Neuron (in vitro differentiated cells): Measurements from ENCODE around the gene NDUFV1.
"Not testable (repeated sequence)": the region's sequence is repeated elsewhere in the genome, so short reads cannot be mapped to it uniquely, and the experiment has no call there.

Experiments used
- H2AFZ ChIP-seq: one replicate; pipeline ENCODE4 v1.6.1; 2013; ENCODE audit warnings: low read depth, mild to moderate bottlenecking, inconsistent platforms, low read length, moderate library complexity
- H3K27me3 ChIP-seq: one replicate; pipeline ENCODE4 v1.6.1; 2013; ENCODE audit warnings: low read length; ENCODE audit not compliant: insufficient read depth
- H3K36me3 ChIP-seq: one replicate; pipeline ENCODE4 v1.6.1; 2013; ENCODE audit warnings: low read length; ENCODE audit not compliant: insufficient read depth
- H3K4me1 ChIP-seq: one replicate; pipeline ENCODE4 v1.6.1; 2013; ENCODE audit warnings: low read length; ENCODE audit not compliant: insufficient read depth
- H3K4me3 ChIP-seq: 2 replicates; pipeline ENCODE4 v1.5.1; 2013; ENCODE audit warnings: mild to moderate bottlenecking, low read length, moderate library complexity
- H3K9me3 ChIP-seq: one replicate; pipeline ENCODE4 v1.6.1; 2013; ENCODE audit warnings: low read length

The NDUFV1 gene

GRCh38 chr11:67647471-67647870, 40.7 kb downstream of the NDUFV1 start:
- H3K36me3 ChIP-seq = no peaks in the 10 kb centered on the region

GRCh38 chr11:67648140-67648795, 41.5 kb downstream of the NDUFV1 start:
- H2AFZ ChIP-seq = no peak overlapping the region
- no peaks in the 10 kb centered on the region for H3K9me3 ChIP-seq
- no peaks in the 10 kb centered on the region for H3K36me3 ChIP-seq
- H3K4me1 ChIP-seq = no peaks in the 10 kb centered on the region
- no peak overlapping the region for H3K4me3 ChIP-seq
- no peaks in the 10 kb centered on the region for H3K27me3 ChIP-seq

More at GRCh38 chr11:67647471-67647870, 40.7 kb downstream of the NDUFV1 start:
- no peaks in the 10 kb centered on the region for H3K27me3 ChIP-seq
- H2AFZ ChIP-seq = no peak overlapping the region
- no peaks in the 10 kb centered on the region for H3K9me3 ChIP-seq
- H3K4me1 ChIP-seq = no peaks in the 10 kb centered on the region
- H3K4me3 ChIP-seq = no peak overlapping the region

- H3K36me3 ChIP-seq = no peaks in the 10 kb centered on the region
- no peak overlapping the region for H2AFZ ChIP-seq
- H3K9me3 ChIP-seq = no peaks in the 10 kb centered on the region
- no peaks in the 10 kb centered on the region for H3K4me1 ChIP-seq
- no peaks in the 10 kb centered on the region for H3K27me3 ChIP-seq
- no peak overlapping the region for H3K4me3 ChIP-seq
Observed at GRCh38 chr11:67648796-67649613, 42.3 kb downstream of the NDUFV1 start.

- H3K9me3 ChIP-seq = no peaks in the 10 kb centered on the region
- H3K36me3 ChIP-seq = no peaks in the 10 kb centered on the region
- no peak overlapping the region for H2AFZ ChIP-seq
- H3K27me3 ChIP-seq = no peaks in the 10 kb centered on the region
- no peak overlapping the region for H3K4me3 ChIP-seq
- H3K4me1 ChIP-seq = no peaks in the 10 kb centered on the region
Observed at GRCh38 chr11:67649634-67650510, 43.1 kb downstream of the NDUFV1 start.

- H2AFZ ChIP-seq = no peak overlapping the region
- H3K9me3 ChIP-seq = no peaks in the 10 kb centered on the region
- no peaks in the 10 kb centered on the region for H3K27me3 ChIP-seq
- H3K4me1 ChIP-seq = no peaks in the 10 kb centered on the region
- H3K36me3 ChIP-seq = no peaks in the 10 kb centered on the region
- no peak overlapping the region for H3K4me3 ChIP-seq
Observed at GRCh38 chr11:67651976-67652781, 45.4 kb downstream of the NDUFV1 start.

- Histone ChIP-seq H3K4me1 (no peaks in the 10 kb centered on the region), H3K27me3 (no peaks in the 10 kb centered on the region), H2AFZ (no peak overlapping the region), H3K36me3 (no peaks in the 10 kb centered on the region), H3K4me3 (no peak overlapping the region), H3K9me3 (no peaks in the 10 kb centered on the region)
Observed at GRCh38 chr11:67652965-67653845, 46.5 kb downstream of the NDUFV1 start.

GRCh38 chr11:67654225-67654624, 47.5 kb downstream of the NDUFV1 start:
- Histone ChIP-seq H3K4me3 (no peak overlapping the region), H2AFZ (no peak overlapping the region), H3K27me3 (no peaks in the 10 kb centered on the region), H3K9me3 (no peaks in the 10 kb centered on the region), H3K36me3 (no peaks in the 10 kb centered on the region), H3K4me1 (no peaks in the 10 kb centered on the region)

- no peaks in the 10 kb centered on the region for H3K9me3 ChIP-seq
- H3K27me3 ChIP-seq = no peaks in the 10 kb centered on the region
- H3K4me3 ChIP-seq = no peak overlapping the region
- no peak overlapping the region for H2AFZ ChIP-seq
- no peaks in the 10 kb centered on the region for H3K36me3 ChIP-seq
- no peaks in the 10 kb centered on the region for H3K4me1 ChIP-seq
Observed at GRCh38 chr11:67656278-67656922, 49.7 kb downstream of the NDUFV1 start.

- Histone ChIP-seq H3K9me3 (no peaks in the 10 kb centered on the region), H3K4me3 (no peak overlapping the region), H2AFZ (no peak overlapping the region), H3K36me3 (no peaks in the 10 kb centered on the region), H3K4me1 (no peaks in the 10 kb centered on the region), H3K27me3 (peaks cover 3% of the 10 kb centered on the region)
Observed at GRCh38 chr11:67657300-67657699, 50.6 kb downstream of the NDUFV1 start.

- not testable (repeated sequence) for H2AFZ ChIP-seq, H3K9me3 ChIP-seq, H3K4me3 ChIP-seq, H3K4me1 ChIP-seq, H3K36me3 ChIP-seq
- peaks cover 16% of the 10 kb centered on the region for H3K27me3 ChIP-seq
Observed at GRCh38 chr11:67659651-67660165, 53.0 kb downstream of the NDUFV1 start.

- H3K36me3 ChIP-seq, H3K4me1 ChIP-seq, H3K9me3 ChIP-seq, H3K4me3 ChIP-seq, H2AFZ ChIP-seq: not testable (repeated sequence)
- H3K27me3 ChIP-seq = peaks cover 19% of the 10 kb centered on the region
Observed at GRCh38 chr11:67660752-67661151, 54.0 kb downstream of the NDUFV1 start.
